ENCODE measurements around the gene FCHO1.
"Not testable (repeated sequence)": the region's sequence is repeated elsewhere in the genome, so short reads cannot be mapped to it uniquely, and the experiment has no call there.

Gene FCHO1

GRCh38 chr19:17764348-17764747, 13.1 kb downstream of the FCHO1 start:
- DNase-seq (ENCODE audit: low read depth in 2 of 2) = no peak

GRCh38 chr19:17765069-17765618, 13.9 kb downstream of the FCHO1 start:
- no peak for DNase-seq (ENCODE audit: low read depth in 2 of 2)

- DNase-seq (ENCODE audit: low read depth in 2 of 2) = no peak
Observed at GRCh38 chr19:17766543-17767131, 15.4 kb downstream of the FCHO1 start.

GRCh38 chr19:17767559-17767958, 16.3 kb downstream of the FCHO1 start:
- DNase-seq (ENCODE audit: low read depth in 2 of 2) = no peak

GRCh38 chr19:17770613-17771012, 19.3 kb downstream of the FCHO1 start:
- DNase-seq (ENCODE audit: low read depth in 2 of 2) = no peak

- no peak for DNase-seq (ENCODE audit: low read depth in 2 of 2)
Observed at GRCh38 chr19:17772172-17772571, 20.9 kb downstream of the FCHO1 start.

GRCh38 chr19:17775245-17775927, 24.1 kb downstream of the FCHO1 start:
- peak in 1 of 2 experiments; percentile 44 for DNase-seq (ENCODE audit: low read depth in 2 of 2)

GRCh38 chr19:17775991-17776803, 24.9 kb downstream of the FCHO1 start:
- no peak for DNase-seq (ENCODE audit: low read depth in 2 of 2)

GRCh38 chr19:17777840-17778239, 26.6 kb downstream of the FCHO1 start:
- not testable (repeated sequence) for DNase-seq (ENCODE audit: low read depth in 2 of 2)

GRCh38 chr19:17778251-17778967, 27.1 kb downstream of the FCHO1 start:
- DNase-seq (ENCODE audit: low read depth in 2 of 2) = peak; percentile 17 to 62

- no peak for DNase-seq (ENCODE audit: low read depth in 2 of 2)
Observed at GRCh38 chr19:17778968-17779929, 28.0 kb downstream of the FCHO1 start.

- no peak for DNase-seq (ENCODE audit: low read depth in 2 of 2)
Observed at GRCh38 chr19:17780781-17781180, 29.5 kb downstream of the FCHO1 start.

- DNase-seq (ENCODE audit: low read depth in 2 of 2) = not testable (repeated sequence)
Observed at GRCh38 chr19:17783721-17784120, 32.4 kb downstream of the FCHO1 start.

- DNase-seq (ENCODE audit: low read depth in 2 of 2) = peak; percentile 52 to 74
Observed at GRCh38 chr19:17784201-17785008, 33.1 kb downstream of the FCHO1 start.

GRCh38 chr19:17787274-17787913, 36.1 kb downstream of the FCHO1 start:
- no peak for DNase-seq (ENCODE audit: low read depth in 2 of 2)

- no peak for DNase-seq (ENCODE audit: low read depth in 2 of 2)
Observed at GRCh38 chr19:17788632-17789031, 37.4 kb downstream of the FCHO1 start.

- DNase-seq (ENCODE audit: low read depth in 2 of 2) = no peak
Observed at GRCh38 chr19:17790059-17790780, 38.9 kb downstream of the FCHO1 start.

GRCh38 chr19:17794412-17794730, 43.1 kb downstream of the FCHO1 start:
- no peak for DNase-seq (ENCODE audit: low read depth in 2 of 2)

All from stimulated activated CD4-positive, alpha-beta T cell treated with anti-CD3 and anti-CD28 coated beads, Interleukin-12 subunit alpha, Interleukin-12 subunit beta, amount 100 ng/mL, for 24 hours (primary cell).